Testis (tissue), 2 donors: ENCODE data around the gene PAFAH1B1.

Experiments used
- CTCF ChIP-seq, 3 experiments: fragments of 450-650 bp in 2 of 3; fragments of 200-600 bp in 1 of 3; sonication (generic) in 1 of 3; IDR thresholded peaks; one replicate each; pipeline ENCODE4 v1.5.1; 2016 to 2019; ENCODE audit warnings: antibody characterized with exemption in 3 of 3, mild to moderate bottlenecking in 2 of 3, moderate library complexity in 1 of 3
- POLR2A ChIP-seq: fragments of 450-650 bp; IDR thresholded peaks from one replicate; pipeline ENCODE4 v1.6.1; 2017; ENCODE audit warnings: antibody characterized with exemption, mild to moderate bottlenecking, moderate library complexity

GRCh38 chr17:2688351-2689342 is 95.2 kb downstream of the PAFAH1B1 start:
- TF ChIP-seq CTCF (IDR thresholded peaks at IDR 0.05) (no peak), POLR2A (no peak)
